Tibial nerve (tissue), 4 donors: ENCODE measurements around the gene FBXO45. TPM values are rescaled to one million over a fixed set of nuclear protein-coding genes. Genes with fewer than 3 reads are reported as not detected.

Experiments used
- DNase-seq, 2 donors: peaks; one replicate each; pipeline ENCODE4 v3.0.0-alpha.2; 2019; ENCODE audit warnings: low spot score in 2 of 2
- H3K27ac ChIP-seq, 4 donors: fragments of 200-600 bp; sonication (generic) in 3 of 4; one replicate each; pipeline ENCODE4 v1.5.1; 2017 to 2019; ENCODE audit warnings: mild to moderate bottlenecking in 1 of 4
- H3K27me3 ChIP-seq, 2 donors: fragments of 200-600 bp; sonication (generic) in 1 of 2; one replicate each; pipeline versions ENCODE4 v1.5.1 to v1.6.0; 2017 to 2019
- H3K36me3 ChIP-seq, 3 donors: fragments of 200-600 bp; sonication (generic); one replicate each; pipeline ENCODE4 v1.5.1; 2018 to 2019
- H3K4me1 ChIP-seq, 4 donors: fragments of 200-600 bp; sonication (generic) in 3 of 4; one replicate each; pipeline ENCODE4 v1.5.1; 2017 to 2019
- H3K4me3 ChIP-seq, 4 donors: fragments of 200-600 bp; sonication (generic) in 3 of 4; one replicate each; pipeline ENCODE4 v1.5.1; 2017 to 2019; ENCODE audit warnings: mild to moderate bottlenecking in 1 of 4, moderate library complexity in 1 of 4
- H3K9me3 ChIP-seq, 4 donors: fragments of 200-600 bp; sonication (generic) in 3 of 4; one replicate each; pipeline ENCODE4 v1.5.1; 2017 to 2019
- EP300 ChIP-seq, 2 donors: sonication (generic); formaldehyde crosslinking; IDR thresholded peaks; one replicate each; pipeline ENCODE4 v1.6.1; 2017; ENCODE audit warnings: antibody characterized with exemption in 2 of 2, mild to moderate bottlenecking in 1 of 2
- POLR2A ChIP-seq, 2 donors: fragments of 450-650 bp; IDR thresholded peaks; one replicate each; pipeline ENCODE4 v1.6.1; 2017; ENCODE audit warnings: antibody characterized with exemption in 2 of 2, mild to moderate bottlenecking in 2 of 2, moderate library complexity in 2 of 2
- WGBS, 2 donors: methylation state at CpG; one replicate each; pipeline ENCODE4 v1.1.5; 2018; 5-methylcytosine and 5-hydroxymethylcytosine counted together
- total RNA-seq, 4 donors: library from RNA; depleted of rRNA; stranded (reverse); fragments of >200 nt; gene quantifications; one replicate each; pipeline ENCODE4 v1.1.0, GENCODE V29; 2016
- TF ChIP-seq, protein P1 (sequence below), 5 experiments: fragments of 200-600 bp in 3 of 5; fragments of 450-650 bp in 2 of 5; sonication (generic) in 3 of 5; IDR thresholded peaks; one replicate each; pipeline ENCODE4 v1.5.1; 2016 to 2019; ENCODE audit warnings: antibody characterized with exemption in 5 of 5, mild to moderate bottlenecking in 3 of 5, moderate library complexity in 2 of 5

FBXO45 gene
- total RNA-seq, 4 donors from 2014 or later = 7.8 to 14.9 (median 8.7) TPM

GRCh38 chr3:196624067-196624790 is 55.8 kb downstream of the FBXO45 start:
- Histone ChIP-seq H3K9me3 (no peaks in the 10 kb centered on the region), H3K36me3 (no peaks in the 10 kb centered on the region), H3K27me3 (no peaks in the 10 kb centered on the region), H3K4me3 (no peak overlapping the region), H3K4me1 (peaks cover 0 to 49% (median 33%) of the 10 kb centered on the region in 4 donors), H3K27ac (peak overlapping the region; percentile 79 to 95 (median 88))
- 43 to 45% methylated on average over 12 of the region's 12 CpGs for WGBS, 2 donors
- peak in 1 of 2 donors; percentile 30 for TF ChIP-seq POLR2A (IDR thresholded peaks at IDR 0.05)
- TF ChIP-seq, protein P1, sequence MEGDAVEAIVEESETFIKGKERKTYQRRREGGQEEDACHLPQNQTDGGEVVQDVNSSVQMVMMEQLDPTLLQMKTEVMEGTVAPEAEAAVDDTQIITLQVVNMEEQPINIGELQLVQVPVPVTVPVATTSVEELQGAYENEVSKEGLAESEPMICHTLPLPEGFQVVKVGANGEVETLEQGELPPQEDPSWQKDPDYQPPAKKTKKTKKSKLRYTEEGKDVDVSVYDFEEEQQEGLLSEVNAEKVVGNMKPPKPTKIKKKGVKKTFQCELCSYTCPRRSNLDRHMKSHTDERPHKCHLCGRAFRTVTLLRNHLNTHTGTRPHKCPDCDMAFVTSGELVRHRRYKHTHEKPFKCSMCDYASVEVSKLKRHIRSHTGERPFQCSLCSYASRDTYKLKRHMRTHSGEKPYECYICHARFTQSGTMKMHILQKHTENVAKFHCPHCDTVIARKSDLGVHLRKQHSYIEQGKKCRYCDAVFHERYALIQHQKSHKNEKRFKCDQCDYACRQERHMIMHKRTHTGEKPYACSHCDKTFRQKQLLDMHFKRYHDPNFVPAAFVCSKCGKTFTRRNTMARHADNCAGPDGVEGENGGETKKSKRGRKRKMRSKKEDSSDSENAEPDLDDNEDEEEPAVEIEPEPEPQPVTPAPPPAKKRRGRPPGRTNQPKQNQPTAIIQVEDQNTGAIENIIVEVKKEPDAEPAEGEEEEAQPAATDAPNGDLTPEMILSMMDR (IDR thresholded peaks at IDR 0.05) = no peak
- TF ChIP-seq EP300 (IDR thresholded peaks at IDR 0.05) = peak; percentile 86 to 91
- no peak for DNase-seq

DNA sequence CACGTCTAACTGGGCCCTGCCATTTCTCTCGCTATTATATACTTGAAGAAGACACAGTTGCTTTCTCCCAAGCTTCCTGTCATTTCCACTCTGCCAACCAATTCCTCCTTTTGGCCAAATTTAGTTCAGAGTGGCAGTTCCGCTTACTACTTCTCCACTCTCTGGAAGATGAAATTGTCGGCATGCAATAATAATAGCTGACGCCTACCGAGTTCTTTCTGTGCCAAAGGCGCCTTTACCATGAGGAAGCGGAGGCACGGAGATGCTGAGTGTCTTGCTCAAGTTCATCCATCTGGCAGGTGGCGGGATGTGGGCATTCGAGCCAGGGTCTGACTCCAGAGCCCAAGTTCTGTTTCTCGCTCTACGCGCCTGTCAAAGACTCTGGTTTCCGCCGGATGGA is 56.4 kb downstream of the FBXO45 start:
- Histone ChIP-seq H3K4me1 (peaks cover 0 to 48% (median 32%) of the 10 kb centered on the region in 4 donors), H3K4me3 (no peak overlapping the region), H3K27ac (peak overlapping the region; percentile 79 to 95 (median 88)), H3K9me3 (no peaks in the 10 kb centered on the region), H3K36me3 (no peaks in the 10 kb centered on the region), H3K27me3 (no peaks in the 10 kb centered on the region)
- 83 to 86% methylated on average over 16 of the region's 16 CpGs for WGBS, 2 donors
- no peak for DNase-seq
- TF ChIP-seq POLR2A (IDR thresholded peaks at IDR 0.05) (no peak), EP300 (IDR thresholded peaks at IDR 0.05) (peak in 1 of 2 donors; percentile 68)

DNA sequence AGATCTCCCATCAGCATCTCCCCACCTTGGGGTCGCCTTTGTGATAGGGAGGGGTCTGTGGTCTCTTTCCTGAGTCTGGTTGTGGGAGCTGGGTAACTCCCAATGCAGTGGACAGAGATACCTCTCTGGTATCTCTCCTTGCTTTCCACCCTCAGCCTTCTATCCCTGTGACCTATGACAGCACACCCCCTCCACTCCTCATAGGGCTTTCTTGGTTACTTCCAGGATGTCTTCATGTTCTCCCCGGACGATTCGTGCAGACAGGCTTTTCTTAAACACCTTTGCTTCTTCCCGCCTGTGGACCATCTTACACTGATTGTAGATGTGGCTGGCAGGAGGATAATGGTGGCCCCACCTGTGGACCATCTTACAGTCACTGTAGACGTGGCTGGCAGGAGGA is 56.9 kb downstream of the FBXO45 start:
- WGBS, 2 donors = 85 to 93% methylated on average over 6 of the region's 6 CpGs
- H3K27me3 ChIP-seq = no peaks in the 10 kb centered on the region
- peak overlapping the region; percentile 79 to 95 (median 88) for H3K27ac ChIP-seq
- no peaks in the 10 kb centered on the region for H3K36me3 ChIP-seq
- no peaks in the 10 kb centered on the region for H3K9me3 ChIP-seq
- TF ChIP-seq EP300 (IDR thresholded peaks at IDR 0.05) (no peak), POLR2A (IDR thresholded peaks at IDR 0.05) (no peak)
- TF ChIP-seq, protein P1 (IDR thresholded peaks at IDR 0.05) = no peak
- no peak overlapping the region for H3K4me3 ChIP-seq
- DNase-seq = no peak
- peaks cover 0 to 44% (median 28%) of the 10 kb centered on the region in 4 donors for H3K4me1 ChIP-seq

GRCh38 chr3:196627918-196628231 is 59.4 kb downstream of the FBXO45 start:
- no peaks in the 10 kb centered on the region for H3K36me3 ChIP-seq
- no peak for DNase-seq
- TF ChIP-seq POLR2A (IDR thresholded peaks at IDR 0.05) (no peak), EP300 (IDR thresholded peaks at IDR 0.05) (no peak)
- TF ChIP-seq, protein P1 (IDR thresholded peaks at IDR 0.05) = no peak
- no peaks in the 10 kb centered on the region for H3K27me3 ChIP-seq
- no peaks in the 10 kb centered on the region for H3K9me3 ChIP-seq
- WGBS, 2 donors = 92% methylated on average over 8 of the region's 8 CpGs
- no peak overlapping the region for H3K4me3 ChIP-seq
- peak overlapping the region in 1 of 4 donors; percentile 89 for H3K27ac ChIP-seq
- peaks cover 0 to 45% (median 23%) of the 10 kb centered on the region in 4 donors for H3K4me1 ChIP-seq

DNA sequence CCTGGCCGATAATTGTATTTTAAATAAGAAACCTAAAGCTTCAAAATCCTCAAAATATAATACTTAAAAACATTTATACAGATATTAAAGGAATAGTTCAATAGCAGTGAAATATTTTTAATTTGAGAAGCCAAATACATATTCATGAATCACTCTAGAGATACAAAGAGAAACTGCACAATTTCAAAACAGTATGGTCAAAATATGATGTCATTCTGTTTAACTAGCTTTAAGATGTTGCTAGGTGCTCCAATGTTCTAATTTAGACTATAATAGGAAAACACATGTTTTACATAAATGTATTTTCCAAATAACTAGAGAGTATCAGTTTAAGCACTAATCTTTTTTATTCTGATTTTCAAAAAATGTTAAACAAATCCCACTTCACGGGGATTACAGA is 60.8 kb downstream of the FBXO45 start:
- no peak for DNase-seq
- WGBS, 2 donors = 87 to 90% methylated on average over 2 of the region's 2 CpGs
- Histone ChIP-seq H3K27ac (no peak overlapping the region), H3K4me3 (no peak overlapping the region), H3K9me3 (no peaks in the 10 kb centered on the region), H3K4me1 (peaks cover 0 to 45% (median 18%) of the 10 kb centered on the region in 4 donors), H3K27me3 (no peaks in the 10 kb centered on the region), H3K36me3 (no peaks in the 10 kb centered on the region)
- TF ChIP-seq, protein P1 (IDR thresholded peaks at IDR 0.05) = no peak
- no peak for TF ChIP-seq EP300 (IDR thresholded peaks at IDR 0.05)
- no peak for TF ChIP-seq POLR2A (IDR thresholded peaks at IDR 0.05)
